GM12878 (cell line): Measurements from ENCODE around the gene TTC5.

Experiments
- CEBPB ChIP-seq, 2 experiments: fragments of 150-350 bp in 1 of 2; IDR thresholded peaks; 2 replicates each; pipeline ENCODE4 v1.6.1; 2012 to 2014; ENCODE audit warnings: low read depth in 2 of 2, low read length in 2 of 2, borderline replicate concordance in 1 of 2, inconsistent platforms in 1 of 2
- CTCF ChIP-seq, 3 experiments: IDR thresholded peaks in 2 of 3; conservative IDR thresholded peaks in 1 of 3; 2 replicates each; pipeline ENCODE4 v1.5.1; 2011; ENCODE audit warnings: low read depth in 3 of 3, low read length in 3 of 3, mild to moderate bottlenecking in 3 of 3, control low read depth in 2 of 3, moderate library complexity in 2 of 3, inconsistent platforms in 1 of 3, mixed read lengths in 1 of 3; ENCODE audit not compliant: control insufficient read depth in 2 of 3, insufficient read depth in 1 of 3; ENCODE audit errors: extremely low read depth in 1 of 3
- DPF2 ChIP-seq: fragments of 450-650 bp; IDR thresholded peaks from 2 replicates; pipeline ENCODE4 v1.6.1; 2017; ENCODE audit warnings: mild to moderate bottlenecking
- ELK1 ChIP-seq: IDR thresholded peaks from 2 replicates; pipeline ENCODE4 v1.6.1; 2012; ENCODE audit warnings: low read depth, low read length, improper control_type of control experiment
- EZH2 ChIP-seq: IDR thresholded peaks from 2 replicates; pipeline ENCODE4 v1.6.1; 2012; ENCODE audit warnings: low read depth, mild to moderate bottlenecking, control low read depth, inconsistent platforms, low read length, borderline replicate concordance; ENCODE audit not compliant: control insufficient read depth
- FOXM1 ChIP-seq: IDR thresholded peaks from 2 replicates; pipeline ENCODE4 v1.6.1; 2012; ENCODE audit warnings: low read depth, mild to moderate bottlenecking, inconsistent platforms, low read length, moderate library complexity
- JUNB ChIP-seq: IDR thresholded peaks from 2 replicates; pipeline ENCODE4 v1.6.1; 2016; ENCODE audit warnings: antibody characterized with exemption, mild to moderate bottlenecking
- LARP7 ChIP-seq: fragments of 450-650 bp; IDR thresholded peaks from 2 replicates; pipeline ENCODE4 v1.6.1; 2017; ENCODE audit warnings: mild to moderate bottlenecking
- POLR2A ChIP-seq: IDR thresholded peaks from 2 replicates; pipeline ENCODE4 v1.6.1; 2011; ENCODE audit warnings: low read depth, mild to moderate bottlenecking, low read length
- REST ChIP-seq: IDR thresholded peaks from 2 replicates; pipeline ENCODE4 v1.6.1; 2012; ENCODE audit warnings: mild to moderate bottlenecking, low read depth, low read length
- SP1 ChIP-seq: IDR thresholded peaks from one replicate; pipeline ENCODE4 v1.6.1; 2011; ENCODE audit warnings: low read depth, low read length
- ZNF384 ChIP-seq: IDR thresholded peaks from 2 replicates; pipeline ENCODE4 v1.6.1; 2012; ENCODE audit warnings: low read depth, mild to moderate bottlenecking, low read length, improper control_type of control experiment, borderline replicate concordance

GRCh38 chr14:20328705-20329104 is 23.0 kb upstream of the TTC5 start:
- TF ChIP-seq CTCF (IDR thresholded peaks at IDR 0.05 in 2 of 3, conservative IDR thresholded peaks at IDR 0.05 in 1 of 3; ENCODE audit: control insufficient read depth in 2 of 3, extremely low read depth in 1 of 3, insufficient read depth in 1 of 3, low read depth in 3 of 3, low read length in 3 of 3), result no peak
- TF ChIP-seq POLR2A, result no peak
- no peak for TF ChIP-seq JUNB
- TF ChIP-seq SP1, result no peak
- no peak for TF ChIP-seq DPF2
- no peak for TF ChIP-seq LARP7
- TF ChIP-seq ZNF384, result no peak
- no peak for TF ChIP-seq EZH2
- TF ChIP-seq ELK1, result no peak
- no peak for TF ChIP-seq CEBPB (IDR thresholded peaks at IDR 0.05; ENCODE audit: borderline replicate concordance in 1 of 2, low read depth in 2 of 2, low read length in 2 of 2)
- TF ChIP-seq FOXM1, result no peak
- no peak for TF ChIP-seq REST
